GM21717 (cell line): Measurements from ENCODE around the gene ITGAV.
"Not testable (repeated sequence)": the region's sequence is repeated elsewhere in the genome, so short reads cannot be mapped to it uniquely, and the experiment has no call there.

Experiments
- ATAC-seq: cut with Tn5 transposase; IDR thresholded peaks from one replicate; pipeline ENCODE4 v1.9.1; 2021; ENCODE audit warnings: mild to moderate bottlenecking, moderate library complexity; ENCODE audit not compliant: unreplicated experiment

ITGAV gene

GRCh38 chr2:186589612-186590349 is at the start of gene ITGAV:
Gene ITGAV (plus strand): TSS chr2:186590056. CDS start chr2:186590339, 283 bp downstream.
- peak; percentile 99 for ATAC-seq

- ATAC-seq: no peak
Measured at GRCh38 chr2:186540941-186541340, 48.9 kb upstream of the ITGAV start.

GRCh38 chr2:186542002-186542401 is 47.9 kb upstream of the ITGAV start:
- no peak for ATAC-seq

GRCh38 chr2:186543561-186544131 is 46.2 kb upstream of the ITGAV start:
- ATAC-seq: no peak

- no peak for ATAC-seq
Measured at GRCh38 chr2:186544255-186544675, 45.6 kb upstream of the ITGAV start.

GRCh38 chr2:186546846-186547245 is 43.0 kb upstream of the ITGAV start:
- no peak for ATAC-seq

- no peak for ATAC-seq
Measured at GRCh38 chr2:186551323-186552050, 38.4 kb upstream of the ITGAV start.

GRCh38 chr2:186554429-186554828 is 35.4 kb upstream of the ITGAV start:
- ATAC-seq: no peak

- no peak for ATAC-seq
Measured at GRCh38 chr2:186554850-186555671, 34.8 kb upstream of the ITGAV start.

- no peak for ATAC-seq
Measured at GRCh38 chr2:186558512-186559276, 31.2 kb upstream of the ITGAV start.

GRCh38 chr2:186559370-186559769 is 30.5 kb upstream of the ITGAV start:
- peak; percentile 65 for ATAC-seq

GRCh38 chr2:186559848-186560247 is 30.0 kb upstream of the ITGAV start:
- ATAC-seq: peak; percentile 86

GRCh38 chr2:186560254-186560653 is 29.6 kb upstream of the ITGAV start:
- ATAC-seq: peak; percentile 7

GRCh38 chr2:186561467-186562208 is 28.2 kb upstream of the ITGAV start:
- ATAC-seq: no peak

GRCh38 chr2:186562209-186562578 is 27.7 kb upstream of the ITGAV start:
- ATAC-seq: no peak

- not testable (repeated sequence) for ATAC-seq
Measured at GRCh38 chr2:186568600-186568999, 21.3 kb upstream of the ITGAV start.

GRCh38 chr2:186569127-186569526 is 20.7 kb upstream of the ITGAV start:
- not testable (repeated sequence) for ATAC-seq

- no peak for ATAC-seq
Measured at GRCh38 chr2:186569897-186570296, 20.0 kb upstream of the ITGAV start.

- ATAC-seq: no peak
Measured at GRCh38 chr2:186570604-186571003, 19.3 kb upstream of the ITGAV start.

GRCh38 chr2:186572705-186573104 is 17.2 kb upstream of the ITGAV start:
- ATAC-seq: no peak
